IMR-90 (cell line): Measurements from ENCODE around the gene GAGE12J.
"Not testable (repeated sequence)": the region's sequence is repeated elsewhere in the genome, so short reads cannot be mapped to it uniquely, and the experiment has no call there.

Source experiments
- BHLHE40 ChIP-seq: fragments of 150-350 bp; IDR thresholded peaks from 2 replicates; pipeline ENCODE4 v1.6.1; 2016; ENCODE audit warnings: mild to moderate bottlenecking, low read depth, low read length
- CEBPB ChIP-seq: IDR thresholded peaks from 2 replicates; pipeline ENCODE4 v1.6.1; 2012; ENCODE audit warnings: low read depth, low read length, improper control_type of control experiment
- CHD1 ChIP-seq: IDR thresholded peaks from 2 replicates; pipeline ENCODE4 v1.6.1; 2012; ENCODE audit warnings: low read depth, low read length, improper control_type of control experiment
- CTCF ChIP-seq: conservative IDR thresholded peaks from 2 replicates; pipeline ENCODE4 v1.5.1; 2012; ENCODE audit warnings: mild to moderate bottlenecking, low read depth, low read length, improper control_type of control experiment
- ELK1 ChIP-seq: fragments of 150-350 bp; IDR thresholded peaks from 2 replicates; pipeline ENCODE4 v1.6.1; 2016; ENCODE audit warnings: low read depth, mild to moderate bottlenecking, low read length, moderate library complexity, borderline replicate concordance
- FOS ChIP-seq: fragments of 150-350 bp; IDR thresholded peaks from 2 replicates; pipeline ENCODE4 v1.6.1; 2016; ENCODE audit warnings: low read depth, low read length
- MAZ ChIP-seq: IDR thresholded peaks from 2 replicates; pipeline ENCODE4 v1.6.1; 2012; ENCODE audit warnings: low read depth, mild to moderate bottlenecking, low read length, improper control_type of control experiment, moderate library complexity, borderline replicate concordance
- MXI1 ChIP-seq: IDR thresholded peaks from 2 replicates; pipeline ENCODE4 v1.6.1; 2012; ENCODE audit warnings: low read depth, mild to moderate bottlenecking, low read length, moderate library complexity, borderline replicate concordance
- POLR2A ChIP-seq: IDR thresholded peaks from 2 replicates; pipeline ENCODE4 v1.6.1; 2012; ENCODE audit warnings: mild to moderate bottlenecking, low read depth, low read length
- RAD21 ChIP-seq: IDR thresholded peaks from 2 replicates; pipeline ENCODE4 v1.6.1; 2012; ENCODE audit warnings: low read length, improper control_type of control experiment
- RCOR1 ChIP-seq: IDR thresholded peaks from 2 replicates; pipeline ENCODE4 v1.6.1; 2012; ENCODE audit warnings: mild to moderate bottlenecking, low read length, improper control_type of control experiment; ENCODE audit not compliant: insufficient replicate concordance
- RFX5 ChIP-seq: IDR thresholded peaks from 2 replicates; pipeline ENCODE4 v1.8.0; 2012; ENCODE audit warnings: low read depth, mild to moderate bottlenecking, low read length, moderate library complexity
- SMC3 ChIP-seq: fragments of 150-350 bp; IDR thresholded peaks from 2 replicates; pipeline ENCODE4 v1.6.1; 2016; ENCODE audit warnings: low read depth, mild to moderate bottlenecking, antibody characterized with exemption, low read length, moderate library complexity
- USF2 ChIP-seq: fragments of 150-350 bp; IDR thresholded peaks from 2 replicates; pipeline ENCODE4 v1.6.1; 2017; ENCODE audit warnings: mild to moderate bottlenecking, antibody characterized with exemption, low read length, low read depth

GRCh38 chrX:49345402-49345801, 23.6 kb downstream of the GAGE12J start:
- not testable (repeated sequence) for TF ChIP-seq MAZ, FOS, POLR2A, RCOR1, CTCF, USF2, RAD21, CHD1, CEBPB, SMC3, BHLHE40, RFX5, MXI1, ELK1
